Measurements from ENCODE around the gene IL17RB.

The IL17RB gene

DNA sequence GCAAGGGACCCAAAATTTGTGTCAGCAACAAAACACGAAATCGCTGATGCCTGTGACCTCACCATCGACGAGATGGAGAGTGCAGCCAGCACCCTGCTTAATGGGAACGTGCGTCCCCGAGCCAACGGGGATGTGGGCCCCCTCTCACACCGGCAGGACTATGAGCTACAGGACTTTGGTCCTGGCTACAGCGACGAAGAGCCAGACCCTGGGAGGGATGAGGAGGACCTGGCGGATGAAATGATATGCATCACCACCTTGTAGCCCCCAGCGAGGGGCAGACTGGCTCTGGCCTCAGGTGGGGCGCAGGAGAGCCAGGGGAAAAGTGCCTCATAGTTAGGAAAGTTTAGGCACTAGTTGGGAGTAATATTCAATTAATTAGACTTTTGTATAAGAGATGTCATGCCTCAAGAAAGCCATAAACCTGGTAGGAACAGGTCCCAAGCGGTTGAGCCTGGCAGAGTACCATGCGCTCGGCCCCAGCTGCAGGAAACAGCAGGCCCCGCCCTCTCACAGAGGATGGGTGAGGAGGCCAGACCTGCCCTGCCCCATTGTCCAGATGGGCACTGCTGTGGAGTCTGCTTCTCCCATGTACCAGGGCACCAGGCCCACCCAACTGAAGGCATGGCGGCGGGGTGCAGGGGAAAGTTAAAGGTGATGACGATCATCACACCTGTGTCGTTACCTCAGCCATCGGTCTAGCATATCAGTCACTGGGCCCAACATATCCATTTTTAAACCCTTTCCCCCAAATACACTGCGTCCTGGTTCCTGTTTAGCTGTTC is 35.0 kb upstream of the IL17RB start:
- DNase-seq (ENCODE audit: low read depth) = no peak

DNA sequence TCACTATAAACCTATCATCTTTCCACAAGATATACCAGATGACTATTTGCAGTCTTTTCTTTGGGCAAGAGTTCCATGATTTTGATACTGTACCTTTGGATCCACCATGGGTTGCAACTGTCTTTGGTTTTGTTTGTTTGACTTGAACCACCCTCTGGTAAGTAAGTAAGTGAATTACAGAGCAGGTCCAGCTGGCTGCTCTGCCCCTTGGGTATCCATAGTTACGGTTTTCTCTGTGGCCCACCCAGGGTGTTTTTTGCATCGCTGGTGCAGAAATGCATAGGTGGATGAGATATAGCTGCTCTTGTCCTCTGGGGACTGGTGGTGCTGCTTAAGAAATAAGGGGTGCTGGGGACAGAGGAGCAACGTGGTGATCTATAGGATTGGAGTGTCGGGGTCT is 33.9 kb upstream of the IL17RB start:
- DNase-seq (ENCODE audit: low read depth) = no peak

DNA sequence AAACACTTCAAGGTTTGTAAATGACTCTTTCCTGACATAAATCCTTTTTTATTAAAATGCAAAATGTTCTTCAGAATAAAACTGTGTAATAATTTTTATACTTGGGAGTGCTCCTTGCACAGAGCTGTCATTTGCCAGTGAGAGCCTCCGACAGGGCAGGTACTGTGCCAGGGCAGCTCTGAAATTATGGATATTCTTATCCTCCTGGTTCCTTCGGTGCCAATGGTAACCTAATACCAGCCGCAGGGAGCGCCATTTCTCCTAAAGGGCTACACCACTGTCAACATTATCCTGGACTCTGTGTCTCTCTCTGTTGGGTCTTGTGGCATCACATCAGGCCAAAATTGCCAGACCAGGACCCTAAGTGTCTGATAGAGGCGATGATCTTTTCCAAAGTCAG is 33.1 kb upstream of the IL17RB start:
- DNase-seq (ENCODE audit: low read depth) = no peak

DNA sequence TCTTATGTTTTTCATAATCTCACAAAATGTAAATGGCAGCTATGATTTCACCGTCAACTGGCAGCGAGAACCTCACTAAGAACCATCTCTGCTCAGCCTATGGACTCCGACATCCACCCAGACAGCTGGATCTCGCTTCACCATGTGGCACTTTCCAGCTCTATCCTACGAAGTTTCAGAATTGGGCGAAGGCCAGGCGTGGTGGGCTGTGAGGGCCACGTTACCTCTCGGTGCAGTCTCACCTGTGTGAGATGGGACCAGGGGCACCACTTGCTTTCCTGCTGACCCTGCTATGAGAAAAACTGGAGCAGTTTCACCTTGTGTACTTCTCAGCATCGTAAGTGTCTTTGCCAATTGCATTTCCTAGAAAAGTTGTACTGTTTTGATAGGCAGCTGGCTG is 32.5 kb upstream of the IL17RB start:
- DNase-seq (ENCODE audit: low read depth) = no peak

DNA sequence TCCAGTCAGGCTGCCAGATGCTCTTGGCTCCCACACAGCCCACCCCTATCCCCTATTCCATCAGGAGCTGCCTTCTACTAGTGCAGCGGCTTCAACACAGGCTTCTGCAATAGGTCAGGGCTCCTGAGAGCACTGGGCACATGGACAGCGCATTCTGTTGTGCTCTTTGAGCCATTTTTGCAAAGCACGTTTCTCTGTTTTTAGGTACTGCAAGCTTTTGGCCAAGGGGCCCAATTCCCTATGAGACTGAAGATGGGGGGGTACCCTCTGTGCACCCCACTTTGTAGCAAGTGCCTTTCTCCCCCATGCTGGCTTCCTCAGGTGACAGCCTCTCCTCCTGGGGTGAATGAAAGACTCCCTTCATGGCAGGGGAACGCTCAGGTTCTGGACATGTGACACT is 31.3 kb upstream of the IL17RB start:
- DNase-seq (ENCODE audit: low read depth) = no peak

DNA sequence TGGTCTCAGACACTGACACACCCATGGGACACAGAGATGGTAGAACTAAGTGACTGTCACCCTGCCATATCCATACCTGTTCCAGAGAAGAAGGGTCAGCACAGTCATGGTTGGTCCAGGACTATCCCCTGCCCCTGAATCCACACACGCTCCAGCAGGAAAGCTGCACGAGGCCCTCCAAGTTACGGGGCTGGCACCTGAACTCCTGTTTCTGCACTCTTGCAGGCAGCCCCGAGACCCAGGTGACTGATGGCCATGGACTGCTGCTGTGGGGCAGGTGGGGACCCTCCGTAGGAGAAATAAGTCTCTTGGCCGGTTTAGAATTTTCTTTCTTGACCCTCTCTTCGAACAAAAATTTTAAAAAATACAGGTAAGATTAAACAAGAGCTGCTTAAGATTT is 30.7 kb upstream of the IL17RB start:
- no peak for DNase-seq (ENCODE audit: low read depth)

DNA sequence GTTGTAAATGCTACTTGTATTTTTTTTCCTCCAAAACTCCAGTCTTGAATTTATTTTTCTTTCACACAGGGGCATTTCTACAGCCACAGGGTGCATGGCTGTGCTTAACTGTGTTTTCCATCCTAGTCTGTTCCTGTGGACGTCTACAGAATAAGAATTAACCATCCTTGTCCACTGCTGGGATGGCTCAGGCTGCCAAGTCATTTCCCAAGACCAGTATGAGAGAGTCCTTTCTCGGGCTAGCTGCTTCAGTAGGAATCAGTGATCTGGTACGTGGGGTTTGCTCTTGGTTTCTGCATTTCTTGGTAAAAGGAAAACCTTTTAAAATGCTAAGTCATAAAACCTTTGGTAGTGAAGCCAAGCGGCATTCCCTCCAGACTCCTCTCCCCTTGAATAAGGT is 29.9 kb upstream of the IL17RB start:
- no peak for DNase-seq (ENCODE audit: low read depth)

DNA sequence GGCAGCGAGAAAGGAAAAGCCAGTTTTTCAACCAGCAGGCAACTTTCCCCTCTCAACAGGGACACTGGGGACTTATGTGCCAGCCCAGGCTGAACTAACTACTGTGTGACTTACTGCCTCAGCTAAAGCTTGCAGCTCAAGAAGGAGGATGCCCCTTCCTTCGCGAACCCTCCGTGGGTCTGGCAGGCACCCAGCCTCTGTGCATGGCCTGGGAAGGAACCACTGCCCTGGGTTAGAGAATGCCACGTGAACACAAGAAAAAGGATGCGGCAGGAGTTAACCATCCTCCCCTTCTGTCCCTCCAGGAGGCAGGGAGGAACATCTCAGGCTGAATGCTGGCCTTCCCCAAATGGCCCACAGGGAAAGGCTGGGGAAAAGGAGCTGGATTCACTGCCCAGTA is 29.2 kb upstream of the IL17RB start:
- DNase-seq (ENCODE audit: low read depth) = no peak

DNA sequence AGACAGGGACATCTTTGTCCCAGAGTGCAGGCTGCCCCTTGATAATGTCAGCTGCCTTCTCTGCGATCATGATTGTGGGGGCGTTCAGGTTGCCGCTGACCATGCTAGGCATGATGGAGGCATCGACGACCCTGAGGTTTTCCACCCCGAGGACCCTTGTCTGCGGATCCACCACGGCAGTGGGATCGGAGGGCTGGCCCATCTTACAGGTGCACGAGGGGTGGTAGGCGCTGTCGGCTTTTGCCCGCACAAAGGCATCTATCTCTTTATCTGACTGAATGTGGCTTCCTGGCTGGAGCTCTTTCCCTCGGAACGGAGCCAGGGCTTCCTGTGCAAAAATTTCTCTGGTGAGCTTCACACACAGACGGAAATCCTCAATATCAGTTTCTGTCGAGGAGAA is 28.6 kb upstream of the IL17RB start:
- DNase-seq (ENCODE audit: low read depth) = no peak

DNA sequence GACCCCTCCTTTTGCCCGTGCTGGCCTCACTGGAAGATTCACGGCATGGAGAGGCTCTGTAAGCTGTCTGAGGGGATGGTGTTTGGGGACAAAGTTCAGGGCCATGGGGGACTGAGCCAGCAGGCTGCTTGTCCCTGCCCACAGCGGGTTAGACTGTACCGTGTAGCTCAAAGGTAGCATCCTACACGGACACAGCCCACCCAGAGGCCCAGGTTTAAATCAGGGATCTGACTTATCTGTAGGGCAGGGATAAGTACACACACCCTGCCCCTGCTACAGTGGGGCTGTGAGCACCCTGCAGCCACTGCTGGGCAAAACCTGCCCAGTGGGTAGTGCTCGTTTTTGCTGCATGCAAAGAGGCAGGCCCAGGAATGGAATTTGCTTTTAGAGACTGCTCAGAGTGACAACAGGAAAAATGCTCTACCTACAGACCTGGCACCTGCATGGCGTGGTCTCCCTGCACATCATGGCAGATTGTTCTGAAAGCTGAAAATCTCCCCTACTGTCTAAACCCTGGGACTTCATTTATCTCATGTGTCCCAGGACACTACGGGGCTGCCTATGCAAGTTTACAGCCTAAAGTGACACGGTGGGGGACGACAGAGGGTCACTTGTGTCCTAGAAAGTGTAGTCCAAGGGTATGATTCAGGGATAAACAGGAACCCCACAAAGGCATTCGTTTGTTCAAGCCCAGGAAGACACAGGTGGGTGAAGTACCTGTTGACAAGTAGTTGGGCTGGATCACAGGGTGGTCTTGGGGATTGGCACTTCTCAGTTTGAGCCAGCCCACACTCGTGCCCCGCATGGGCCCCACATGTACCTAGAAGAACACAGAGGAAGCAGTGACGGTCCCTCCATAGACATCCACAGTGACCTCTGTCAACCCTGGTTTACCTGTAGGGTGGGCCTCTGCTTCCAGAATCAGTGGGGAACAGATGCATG is 27.9 kb upstream of the IL17RB start:
- DNase-seq (ENCODE audit: low read depth) = no peak

DNA sequence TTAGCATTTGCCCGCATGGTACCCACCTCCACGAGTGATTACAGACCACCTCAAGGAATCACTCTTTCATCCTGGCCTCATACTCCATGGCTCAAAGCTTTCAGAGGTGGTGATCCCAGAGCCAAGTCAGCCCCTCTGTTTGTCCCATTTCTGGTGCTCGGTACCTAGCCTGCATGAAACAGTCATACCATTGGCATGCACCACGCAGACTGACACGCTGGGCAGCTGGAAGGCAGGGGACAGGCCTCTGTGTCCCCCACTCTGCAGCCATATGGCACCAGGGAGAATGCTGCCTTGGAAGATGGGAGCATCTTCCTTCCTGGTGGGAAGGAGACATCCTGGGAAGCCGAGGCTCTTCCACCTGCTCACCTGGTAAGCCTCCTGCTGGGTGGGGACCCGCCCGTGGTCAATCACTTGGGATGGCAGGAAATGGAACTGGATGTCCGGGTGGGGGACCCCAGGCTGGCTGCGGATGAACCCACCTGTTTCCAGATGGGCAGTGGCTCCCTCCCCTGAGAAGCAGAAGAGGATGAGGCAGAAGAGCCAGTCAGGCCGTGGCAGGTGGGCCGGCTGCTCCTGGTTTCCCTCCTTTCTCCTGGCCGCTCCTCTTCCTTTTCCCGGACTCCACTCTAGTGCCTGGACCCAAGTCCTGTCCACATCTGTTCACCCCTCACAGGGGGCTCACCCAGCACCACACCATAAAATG is 27.1 kb upstream of the IL17RB start:
- DNase-seq (ENCODE audit: low read depth) = no peak

DNA sequence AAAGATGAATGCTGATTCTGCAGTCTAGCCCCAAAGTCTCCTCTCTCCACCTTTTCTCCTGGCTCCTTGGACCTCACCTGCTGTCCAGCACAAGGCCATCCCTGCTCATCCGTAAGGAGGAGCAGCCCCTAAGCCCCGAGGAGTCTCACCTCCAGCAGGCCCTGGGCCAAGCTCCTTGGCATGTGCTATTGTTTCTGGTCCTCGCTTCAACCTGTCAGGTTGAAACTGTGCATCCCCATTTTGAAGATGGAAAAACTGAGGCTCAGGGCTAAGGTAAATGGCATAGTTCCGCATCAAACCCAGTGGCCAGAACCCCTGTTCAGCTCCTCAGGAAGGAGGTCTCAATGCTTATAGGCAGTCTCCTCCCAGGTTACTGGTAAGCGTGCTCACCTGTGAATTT is 26.3 kb upstream of the IL17RB start:
- DNase-seq (ENCODE audit: low read depth) = no peak

DNA sequence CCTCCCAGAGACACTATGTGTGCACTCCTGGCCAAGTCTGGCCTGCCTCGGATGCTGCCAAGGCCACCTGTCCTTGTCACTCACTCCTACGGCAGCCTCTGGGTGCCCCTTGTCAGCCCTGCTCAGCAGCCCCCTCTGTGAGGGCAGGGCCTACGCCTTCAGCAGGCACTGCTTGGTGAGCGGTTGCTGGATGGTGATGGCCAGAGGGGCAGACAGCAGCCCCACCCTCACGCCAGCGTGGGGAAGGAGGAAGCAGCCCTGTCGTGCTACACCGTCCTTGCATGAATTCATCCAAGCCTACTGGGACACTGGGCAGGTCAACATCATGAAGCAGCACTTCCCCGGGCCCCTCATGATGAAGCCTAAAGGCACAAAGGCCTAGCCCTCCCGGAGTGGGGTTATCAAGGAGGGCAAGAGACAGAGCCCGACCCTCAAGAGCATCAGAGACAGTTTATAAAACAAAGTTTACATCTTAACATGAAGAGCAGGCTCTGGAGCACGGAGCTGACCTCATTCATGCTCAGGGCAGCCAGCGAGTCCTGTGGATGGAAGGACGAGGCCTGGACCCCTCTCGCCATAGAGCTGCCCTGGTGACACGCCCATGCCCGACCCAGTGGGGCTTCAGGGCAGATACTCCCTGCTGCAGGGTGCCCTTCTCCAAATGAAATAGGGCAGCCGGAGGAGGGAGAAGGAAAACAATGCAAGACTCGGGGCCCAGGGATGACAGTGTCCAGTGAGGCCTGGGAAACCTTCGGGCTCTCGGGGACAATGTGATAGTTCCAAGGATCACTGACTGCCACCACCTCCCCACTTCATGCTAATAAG is 25.4 kb upstream of the IL17RB start:
- DNase-seq (ENCODE audit: low read depth) = no peak

DNA sequence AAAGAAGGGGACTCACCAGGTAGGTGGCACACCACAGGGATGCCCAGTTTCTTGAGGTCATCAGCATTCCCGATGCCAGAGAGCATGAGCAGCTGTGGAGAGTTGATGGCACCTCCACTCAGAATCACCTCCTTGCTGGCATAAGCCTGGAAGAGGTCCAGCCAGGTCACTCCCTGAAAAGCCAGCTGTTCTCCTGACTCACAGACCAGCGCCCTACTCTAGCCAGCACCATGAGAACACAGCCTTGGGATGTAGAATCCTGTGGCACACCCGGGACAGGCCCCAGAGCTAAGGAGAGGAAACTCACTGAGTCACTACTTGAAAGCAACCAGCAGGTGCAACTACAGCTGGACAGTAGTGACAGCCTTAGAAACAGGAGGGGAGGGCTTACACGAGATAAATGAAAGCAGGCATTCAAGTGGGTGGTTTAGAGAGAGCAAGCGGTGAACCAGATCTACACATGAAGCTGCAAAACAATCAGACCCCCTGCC is 24.7 kb upstream of the IL17RB start:
- DNase-seq (ENCODE audit: low read depth) = no peak

DNA sequence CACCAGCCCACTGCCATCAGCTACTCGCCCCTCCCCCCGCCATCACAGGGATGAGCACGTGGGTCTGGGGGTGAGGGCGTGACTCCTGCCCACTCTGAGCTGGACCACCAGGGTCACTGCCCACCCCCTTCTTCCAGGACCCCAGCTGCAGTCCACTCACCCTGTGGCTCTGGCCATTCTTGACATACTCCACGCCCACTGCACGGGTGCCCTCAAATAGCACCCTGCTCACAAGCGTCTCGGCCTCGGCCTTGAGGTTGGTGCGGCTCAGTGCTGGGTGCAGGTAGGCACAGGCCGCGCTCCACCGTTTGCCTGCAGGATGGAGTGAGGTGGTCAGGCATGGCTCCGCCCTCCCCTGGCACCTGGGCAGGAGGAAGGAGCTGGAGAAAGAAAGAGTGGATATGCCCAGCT is 24.0 kb upstream of the IL17RB start:
- DNase-seq (ENCODE audit: low read depth) = no peak

DNA sequence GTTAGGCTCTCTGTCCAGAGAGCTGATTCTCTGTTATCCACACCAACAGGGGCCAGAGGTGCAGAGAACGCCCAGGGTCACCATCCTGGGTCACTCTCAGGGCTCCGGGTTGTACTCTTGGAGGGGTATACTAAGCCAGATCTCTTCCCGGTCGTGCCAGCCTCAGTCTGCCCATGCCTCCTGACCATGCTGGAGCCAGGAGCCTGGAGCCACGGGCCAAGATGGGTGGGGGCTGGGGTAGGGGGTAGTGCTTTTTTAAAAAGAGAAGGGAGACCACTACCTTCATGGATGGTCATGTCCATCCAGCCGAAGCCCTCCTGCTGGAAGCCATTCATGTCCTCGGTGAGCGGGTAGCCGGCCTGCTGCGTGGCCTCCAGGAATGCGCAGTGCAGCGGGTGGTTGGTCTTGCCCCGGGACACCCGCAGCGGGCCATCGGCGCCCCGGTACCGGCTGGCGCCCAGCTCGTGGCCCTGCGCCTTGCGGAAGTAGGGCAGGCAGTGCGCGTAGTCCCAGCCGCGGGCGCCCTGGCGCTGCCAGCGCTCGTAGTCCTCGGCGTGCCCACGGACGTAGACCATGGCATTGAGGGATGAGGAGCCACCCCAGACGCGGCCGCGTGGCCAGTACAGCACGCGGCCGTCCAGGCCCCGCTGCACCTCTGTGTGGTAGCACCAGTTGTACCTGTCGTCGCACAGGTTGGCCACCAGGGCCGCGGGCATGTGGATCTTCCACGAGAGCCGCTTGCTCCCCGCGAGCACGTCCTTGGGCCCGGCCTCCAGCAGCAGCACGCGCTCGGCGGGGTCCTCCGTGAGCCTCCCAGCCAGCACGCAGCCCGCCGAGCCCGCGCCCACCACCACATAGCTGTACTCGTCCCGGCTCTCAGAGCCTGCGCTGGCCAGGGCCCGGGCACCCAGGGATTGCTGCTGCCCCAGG is 23.1 kb upstream of the IL17RB start:
- DNase-seq (ENCODE audit: low read depth) = no peak

DNA sequence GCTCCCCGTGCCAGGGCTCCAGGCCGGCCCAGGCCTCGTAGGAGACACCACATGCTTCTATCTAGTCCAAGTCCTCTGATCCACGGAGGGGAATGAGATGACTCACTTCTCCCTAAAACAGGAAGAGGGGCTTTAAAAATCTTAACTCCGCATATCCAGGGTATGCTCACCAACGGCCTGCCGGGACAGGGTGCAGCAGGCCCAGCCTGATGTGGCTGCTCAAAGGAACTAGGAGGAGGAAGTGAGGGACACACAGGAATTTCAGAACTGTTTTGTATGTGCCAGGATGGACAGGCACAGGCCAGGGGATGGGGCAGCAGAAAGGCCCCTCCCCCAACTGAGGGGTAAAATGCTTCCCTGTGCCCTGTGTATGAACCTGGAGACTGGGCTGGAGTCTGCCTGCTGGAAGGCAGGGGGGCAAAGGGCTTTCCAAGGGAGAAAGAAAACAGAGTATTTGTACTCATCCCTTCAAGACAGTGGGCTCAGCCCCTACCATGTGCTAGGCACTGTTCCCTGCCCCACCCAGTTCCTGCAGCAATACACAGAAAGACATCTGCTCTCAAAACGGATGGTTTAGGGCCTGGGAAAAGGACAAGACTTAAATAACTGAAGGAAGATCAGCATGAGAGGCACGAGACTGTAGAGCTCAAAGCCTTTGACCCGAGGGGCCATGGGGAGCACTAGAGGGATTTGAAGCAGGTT is 22.3 kb upstream of the IL17RB start:
- no peak for DNase-seq (ENCODE audit: low read depth)

DNA sequence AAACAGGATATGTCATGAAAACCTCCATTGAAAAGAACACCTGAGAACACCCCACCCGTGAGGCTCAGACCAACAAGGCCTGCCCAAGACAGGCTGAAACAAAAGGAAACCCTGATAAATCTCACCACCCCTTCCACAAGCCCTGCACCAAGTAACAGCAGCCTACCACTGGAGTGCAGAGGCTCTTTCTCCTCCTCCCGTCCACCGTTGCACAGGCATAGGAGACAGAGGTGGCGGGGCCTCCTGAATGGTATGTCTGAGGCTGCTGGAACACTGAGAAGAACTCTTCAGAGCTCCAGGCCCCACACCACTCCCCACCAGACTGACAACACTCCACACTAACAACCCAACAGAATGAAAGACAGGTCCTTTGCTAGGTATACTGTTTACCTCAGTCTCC is 21.6 kb upstream of the IL17RB start:
- no peak for DNase-seq (ENCODE audit: low read depth)

DNA sequence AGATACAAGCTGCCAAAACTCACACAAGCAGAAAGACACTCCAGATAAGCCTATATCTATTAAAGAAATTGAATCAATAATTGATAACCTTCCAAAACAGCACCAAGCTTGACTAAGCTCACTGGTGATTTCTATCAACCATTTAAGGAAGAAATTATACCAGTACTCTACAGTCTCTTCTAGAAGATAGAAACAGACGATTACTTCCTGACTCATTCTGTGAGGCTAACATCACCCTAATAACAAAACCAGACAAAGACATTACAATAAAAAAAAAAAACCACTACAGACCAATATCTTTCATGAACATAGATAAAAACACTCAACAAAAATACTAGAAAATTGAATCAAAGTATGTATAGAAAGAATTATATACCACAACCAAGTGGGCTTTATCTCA is 20.3 kb upstream of the IL17RB start:
- DNase-seq (ENCODE audit: low read depth) = no peak

DNA sequence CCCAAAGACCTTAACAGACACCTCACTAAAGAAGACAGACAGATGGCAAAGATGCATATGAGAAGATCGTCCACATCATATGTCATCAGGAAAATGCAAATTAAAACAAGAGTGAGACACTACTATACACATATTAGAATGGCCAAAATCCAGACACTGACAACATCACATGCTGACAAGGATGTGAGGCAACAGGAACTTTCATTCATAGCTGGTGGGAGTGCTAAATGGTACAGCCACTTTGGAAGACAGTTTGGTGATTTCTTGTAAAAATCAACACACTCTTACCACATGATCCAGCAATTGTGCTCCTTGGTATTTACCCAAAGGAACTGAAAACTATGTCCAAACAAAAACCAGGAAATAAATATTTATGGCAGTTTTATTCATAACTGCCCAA is 17.8 kb upstream of the IL17RB start:
- DNase-seq (ENCODE audit: low read depth) = no peak

All from HS-27A (cell line).